GM19351 (cell line): ENCODE results near the gene NDUFA3.
A peak's percentile ranks its signal among the peaks of the same experiment; 100 is the strongest.
"Not testable (repeated sequence)": the region's sequence is repeated elsewhere in the genome, so short reads cannot be mapped to it uniquely, and the experiment has no call there.

Source experiments
- ATAC-seq: cut with Tn5 transposase; IDR thresholded peaks from one replicate; pipeline ENCODE4 v1.9.1; 2021; ENCODE audit warnings: mild to moderate bottlenecking, moderate library complexity; ENCODE audit not compliant: unreplicated experiment

The NDUFA3 gene

GRCh38 chr19:54102421-54103169 lies at the start of gene NDUFA3:
TSS of gene NDUFA3 (plus strand) at chr19:54102855. CDS start at chr19:54102879, 24 bp downstream.
- ATAC-seq = peak; percentile 97

GRCh38 chr19:54062643-54063042 lies 40.0 kb upstream of the NDUFA3 start:
- no peak for ATAC-seq

GRCh38 chr19:54063350-54064116 lies 39.1 kb upstream of the NDUFA3 start, which contains the start of gene VSTM1:
TSS of gene VSTM1 (minus strand) at chr19:54063897. CDS start at chr19:54063777, 120 bp downstream.
- ATAC-seq = no peak

- ATAC-seq = no peak
These were observed 33.2 kb upstream of the NDUFA3 start for GRCh38 chr19:54069470-54069869.

GRCh38 chr19:54073829-54074228 lies 28.8 kb upstream of the NDUFA3 start:
- no peak for ATAC-seq

- ATAC-seq = no peak
These were observed 27.8 kb upstream of the NDUFA3 start for GRCh38 chr19:54074851-54075250.

- no peak for ATAC-seq
These were observed 25.3 kb upstream of the NDUFA3 start for GRCh38 chr19:54077334-54077733.

- ATAC-seq = no peak
These were observed 21.6 kb upstream of the NDUFA3 start, which contains the start of gene TARM1 for GRCh38 chr19:54081032-54081431. TSS of gene TARM1 (minus strand) at chr19:54081365. CDS start at chr19:54081340, 25 bp downstream.

GRCh38 chr19:54084410-54084809 lies 18.2 kb upstream of the NDUFA3 start:
- no peak for ATAC-seq

- no peak for ATAC-seq
These were observed 8.1 kb upstream of the NDUFA3 start for GRCh38 chr19:54094426-54095000.

GRCh38 chr19:54095136-54095858 lies 7.4 kb upstream of the NDUFA3 start:
- ATAC-seq = no peak

GRCh38 chr19:54095859-54096616 lies 6.6 kb upstream of the NDUFA3 start:
- not testable (repeated sequence) for ATAC-seq

- no peak for ATAC-seq
These were observed 6.0 kb upstream of the NDUFA3 start for GRCh38 chr19:54096617-54097106.

- no peak for ATAC-seq
These were observed 3.3 kb upstream of the NDUFA3 start for GRCh38 chr19:54099190-54099902.

GRCh38 chr19:54099903-54100255 lies 2.8 kb upstream of the NDUFA3 start:
- not testable (repeated sequence) for ATAC-seq

GRCh38 chr19:54100561-54100960 lies 2.1 kb upstream of the NDUFA3 start, which contains the start of gene OSCAR:
TSS of gene OSCAR (minus strand) at chr19:54100803. CDS start at chr19:54100792, 11 bp downstream.
- ATAC-seq = no peak

GRCh38 chr19:54104998-54105715 lies 2.5 kb downstream of the NDUFA3 start:
- ATAC-seq = no peak

- ATAC-seq = no peak
These were observed 3.1 kb downstream of the NDUFA3 start for GRCh38 chr19:54105796-54106195.

- ATAC-seq = no peak
These were observed 4.1 kb downstream of the NDUFA3 start for GRCh38 chr19:54106716-54107115.
